Measurements from ENCODE around the gene PKP4. TPM values are rescaled to one million over a fixed set of nuclear protein-coding genes. Genes with fewer than 3 reads are reported as not detected.

Gene PKP4
- total and polyA plus RNA-seq, 9 of the 15 experiments (the other 6 are each of a cell fraction or from before 2014, with no cell fraction given), result 24.6 to 99.1 (median 74.0) TPM

DNA sequence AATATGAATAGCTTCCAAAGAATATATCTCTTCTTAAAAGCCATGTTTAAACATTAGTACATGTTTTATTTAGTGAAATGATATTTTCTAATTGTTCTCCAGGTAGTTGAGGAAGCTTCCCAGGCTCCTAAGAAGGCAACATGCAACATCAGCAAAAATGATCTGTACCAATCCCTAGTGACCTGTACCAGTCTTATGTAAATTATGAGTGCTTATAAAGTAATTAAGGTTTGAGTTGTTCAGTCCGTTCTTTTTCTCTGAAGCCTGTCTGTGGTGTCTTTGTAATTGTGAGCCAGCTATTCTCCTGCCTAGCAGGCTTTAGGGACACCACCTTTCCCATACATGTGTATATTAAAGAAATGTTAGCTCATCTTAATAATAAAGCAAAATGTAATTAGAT is 98.2 kb downstream of the PKP4 start (continued):
- TF ChIP-seq MAFG (tag; conservative IDR thresholded peaks at IDR 0.05) (peak; percentile 41; the same call in 1 of the 2 replicates), ZNF778 (CRISPR knock-in tag; IDR thresholded peaks at IDR 0.05) (no peak), NUFIP1 (IDR thresholded peaks at IDR 0.05; ENCODE audit: partially characterized antibody) (no peak), ZNF316 (IDR thresholded peaks at IDR 0.05) (peak; percentile 76), MTA2 (IDR thresholded peaks at IDR 0.05; ENCODE audit: low read depth) (no peak), HNRNPUL1 (IDR thresholded peaks at IDR 0.05; ENCODE audit: low read length) (no peak), ZNF232 (CRISPR knock-in tag; IDR thresholded peaks at IDR 0.05) (no peak), SOX6 (IDR thresholded peaks at IDR 0.05) (no peak), POLR2AphosphoS2 (IDR thresholded peaks at IDR 0.05; ENCODE audit: low read length) (no peak), RBM17 (IDR thresholded peaks at IDR 0.05; ENCODE audit: borderline replicate concordance, low read depth, low read length) (no peak), BDP1 (IDR thresholded peaks at IDR 0.05; ENCODE audit: insufficient read depth, insufficient read length) (no peak), MAFK (IDR thresholded peaks at IDR 0.05; ENCODE audit: low read length) (peak; percentile 66; the same call in 1 of the 2 replicates)
- TF ChIP-seq, protein P1, sequence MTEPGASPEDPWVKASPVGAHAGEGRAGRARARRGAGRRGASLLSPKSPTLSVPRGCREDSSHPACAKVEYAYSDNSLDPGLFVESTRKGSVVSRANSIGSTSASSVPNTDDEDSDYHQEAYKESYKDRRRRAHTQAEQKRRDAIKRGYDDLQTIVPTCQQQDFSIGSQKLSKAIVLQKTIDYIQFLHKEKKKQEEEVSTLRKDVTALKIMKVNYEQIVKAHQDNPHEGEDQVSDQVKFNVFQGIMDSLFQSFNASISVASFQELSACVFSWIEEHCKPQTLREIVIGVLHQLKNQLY (CRISPR knock-in tag; conservative IDR thresholded peaks at IDR 0.05), result no peak
- TF ChIP-seq, protein P2, sequence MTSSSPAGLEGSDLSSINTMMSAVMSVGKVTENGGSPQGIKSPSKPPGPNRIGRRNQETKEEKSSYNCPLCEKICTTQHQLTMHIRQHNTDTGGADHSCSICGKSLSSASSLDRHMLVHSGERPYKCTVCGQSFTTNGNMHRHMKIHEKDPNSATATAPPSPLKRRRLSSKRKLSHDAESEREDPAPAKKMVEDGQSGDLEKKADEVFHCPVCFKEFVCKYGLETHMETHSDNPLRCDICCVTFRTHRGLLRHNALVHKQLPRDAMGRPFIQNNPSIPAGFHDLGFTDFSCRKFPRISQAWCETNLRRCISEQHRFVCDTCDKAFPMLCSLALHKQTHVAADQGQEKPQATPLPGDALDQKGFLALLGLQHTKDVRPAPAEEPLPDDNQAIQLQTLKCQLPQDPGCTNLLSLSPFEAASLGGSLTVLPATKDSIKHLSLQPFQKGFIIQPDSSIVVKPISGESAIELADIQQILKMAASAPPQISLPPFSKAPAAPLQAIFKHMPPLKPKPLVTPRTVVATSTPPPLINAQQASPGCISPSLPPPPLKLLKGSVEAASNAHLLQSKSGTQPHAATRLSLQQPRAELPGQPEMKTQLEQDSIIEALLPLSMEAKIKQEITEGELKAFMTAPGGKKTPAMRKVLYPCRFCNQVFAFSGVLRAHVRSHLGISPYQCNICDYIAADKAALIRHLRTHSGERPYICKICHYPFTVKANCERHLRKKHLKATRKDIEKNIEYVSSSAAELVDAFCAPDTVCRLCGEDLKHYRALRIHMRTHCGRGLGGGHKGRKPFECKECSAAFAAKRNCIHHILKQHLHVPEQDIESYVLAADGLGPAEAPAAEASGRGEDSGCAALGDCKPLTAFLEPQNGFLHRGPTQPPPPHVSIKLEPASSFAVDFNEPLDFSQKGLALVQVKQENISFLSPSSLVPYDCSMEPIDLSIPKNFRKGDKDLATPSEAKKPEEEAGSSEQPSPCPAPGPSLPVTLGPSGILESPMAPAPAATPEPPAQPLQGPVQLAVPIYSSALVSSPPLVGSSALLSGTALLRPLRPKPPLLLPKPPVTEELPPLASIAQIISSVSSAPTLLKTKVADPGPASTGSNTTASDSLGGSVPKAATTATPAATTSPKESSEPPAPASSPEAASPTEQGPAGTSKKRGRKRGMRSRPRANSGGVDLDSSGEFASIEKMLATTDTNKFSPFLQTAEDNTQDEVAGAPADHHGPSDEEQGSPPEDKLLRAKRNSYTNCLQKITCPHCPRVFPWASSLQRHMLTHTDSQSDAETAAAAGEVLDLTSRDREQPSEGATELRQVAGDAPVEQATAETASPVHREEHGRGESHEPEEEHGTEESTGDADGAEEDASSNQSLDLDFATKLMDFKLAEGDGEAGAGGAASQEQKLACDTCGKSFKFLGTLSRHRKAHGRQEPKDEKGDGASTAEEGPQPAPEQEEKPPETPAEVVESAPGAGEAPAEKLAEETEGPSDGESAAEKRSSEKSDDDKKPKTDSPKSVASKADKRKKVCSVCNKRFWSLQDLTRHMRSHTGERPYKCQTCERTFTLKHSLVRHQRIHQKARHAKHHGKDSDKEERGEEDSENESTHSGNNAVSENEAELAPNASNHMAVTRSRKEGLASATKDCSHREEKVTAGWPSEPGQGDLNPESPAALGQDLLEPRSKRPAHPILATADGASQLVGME (CRISPR knock-in tag; IDR thresholded peaks at IDR 0.05), result no peak
